Measurements from ENCODE around the gene INSIG1. TPM values are rescaled to one million over a fixed set of nuclear protein-coding genes. Genes with fewer than 3 reads are reported as not detected.

The INSIG1 gene
- total RNA-seq, 1 experiment from 2014 or later: 92.6 TPM

GRCh38 chr7:155285833-155286232 is 11.8 kb upstream of the INSIG1 start:
- Histone ChIP-seq H3K27ac (ENCODE audit: low read length) (no peak overlapping the region), H3K9me3 (ENCODE audit: control insufficient read depth, insufficient read depth, low read depth, low read length) (no peaks in the 10 kb centered on the region), H3K4me1 (ENCODE audit: control insufficient read depth, insufficient read depth, low read length) (no peaks in the 10 kb centered on the region), H3K27me3 (ENCODE audit: control insufficient read depth, insufficient read depth, low read length) (peaks cover 10% of the 10 kb centered on the region), H3K36me3 (ENCODE audit: control insufficient read depth, insufficient read depth, low read length) (no peaks in the 10 kb centered on the region), H3K4me3 (ENCODE audit: low read depth in 2 of 2, low read length in 2 of 2) (no peak overlapping the region)
- ATAC-seq (no peak), DNase-seq (ENCODE audit: low read depth, low spot score) (no peak)
- in situ Hi-C loops (cut with HindIII; ENCODE audit: low pct_unique_long_range_greater_than_20kb, low sequenced_read_pairs) (no loop called here), intact Hi-C loops (cut with micrococcal nuclease; ENCODE audit: unreplicated experiment) (no loop called here)
- no TSS peak for BruUV-seq (replicated peaks)
- CTCF ChIA-PET: no interaction called here
- POLR2A ChIA-PET: no interaction called here
- TF ChIP-seq, protein P1, sequence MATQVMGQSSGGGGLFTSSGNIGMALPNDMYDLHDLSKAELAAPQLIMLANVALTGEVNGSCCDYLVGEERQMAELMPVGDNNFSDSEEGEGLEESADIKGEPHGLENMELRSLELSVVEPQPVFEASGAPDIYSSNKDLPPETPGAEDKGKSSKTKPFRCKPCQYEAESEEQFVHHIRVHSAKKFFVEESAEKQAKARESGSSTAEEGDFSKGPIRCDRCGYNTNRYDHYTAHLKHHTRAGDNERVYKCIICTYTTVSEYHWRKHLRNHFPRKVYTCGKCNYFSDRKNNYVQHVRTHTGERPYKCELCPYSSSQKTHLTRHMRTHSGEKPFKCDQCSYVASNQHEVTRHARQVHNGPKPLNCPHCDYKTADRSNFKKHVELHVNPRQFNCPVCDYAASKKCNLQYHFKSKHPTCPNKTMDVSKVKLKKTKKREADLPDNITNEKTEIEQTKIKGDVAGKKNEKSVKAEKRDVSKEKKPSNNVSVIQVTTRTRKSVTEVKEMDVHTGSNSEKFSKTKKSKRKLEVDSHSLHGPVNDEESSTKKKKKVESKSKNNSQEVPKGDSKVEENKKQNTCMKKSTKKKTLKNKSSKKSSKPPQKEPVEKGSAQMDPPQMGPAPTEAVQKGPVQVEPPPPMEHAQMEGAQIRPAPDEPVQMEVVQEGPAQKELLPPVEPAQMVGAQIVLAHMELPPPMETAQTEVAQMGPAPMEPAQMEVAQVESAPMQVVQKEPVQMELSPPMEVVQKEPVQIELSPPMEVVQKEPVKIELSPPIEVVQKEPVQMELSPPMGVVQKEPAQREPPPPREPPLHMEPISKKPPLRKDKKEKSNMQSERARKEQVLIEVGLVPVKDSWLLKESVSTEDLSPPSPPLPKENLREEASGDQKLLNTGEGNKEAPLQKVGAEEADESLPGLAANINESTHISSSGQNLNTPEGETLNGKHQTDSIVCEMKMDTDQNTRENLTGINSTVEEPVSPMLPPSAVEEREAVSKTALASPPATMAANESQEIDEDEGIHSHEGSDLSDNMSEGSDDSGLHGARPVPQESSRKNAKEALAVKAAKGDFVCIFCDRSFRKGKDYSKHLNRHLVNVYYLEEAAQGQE (IDR thresholded peaks at IDR 0.05; ENCODE audit: insufficient read depth in 1 of 2, low read depth in 2 of 2, low read length in 1 of 2): no peak
- TF ChIP-seq POLR2AphosphoS5 (IDR thresholded peaks at IDR 0.05; ENCODE audit: low read depth, low read length) (no peak), TCF7L2 (IDR thresholded peaks at IDR 0.05; ENCODE audit: low read depth, low read length) (no peak), SIN3A (IDR thresholded peaks at IDR 0.05; ENCODE audit: borderline replicate concordance, insufficient read depth, low read depth, low read length) (no peak)
- TF ChIP-seq, protein P2, sequence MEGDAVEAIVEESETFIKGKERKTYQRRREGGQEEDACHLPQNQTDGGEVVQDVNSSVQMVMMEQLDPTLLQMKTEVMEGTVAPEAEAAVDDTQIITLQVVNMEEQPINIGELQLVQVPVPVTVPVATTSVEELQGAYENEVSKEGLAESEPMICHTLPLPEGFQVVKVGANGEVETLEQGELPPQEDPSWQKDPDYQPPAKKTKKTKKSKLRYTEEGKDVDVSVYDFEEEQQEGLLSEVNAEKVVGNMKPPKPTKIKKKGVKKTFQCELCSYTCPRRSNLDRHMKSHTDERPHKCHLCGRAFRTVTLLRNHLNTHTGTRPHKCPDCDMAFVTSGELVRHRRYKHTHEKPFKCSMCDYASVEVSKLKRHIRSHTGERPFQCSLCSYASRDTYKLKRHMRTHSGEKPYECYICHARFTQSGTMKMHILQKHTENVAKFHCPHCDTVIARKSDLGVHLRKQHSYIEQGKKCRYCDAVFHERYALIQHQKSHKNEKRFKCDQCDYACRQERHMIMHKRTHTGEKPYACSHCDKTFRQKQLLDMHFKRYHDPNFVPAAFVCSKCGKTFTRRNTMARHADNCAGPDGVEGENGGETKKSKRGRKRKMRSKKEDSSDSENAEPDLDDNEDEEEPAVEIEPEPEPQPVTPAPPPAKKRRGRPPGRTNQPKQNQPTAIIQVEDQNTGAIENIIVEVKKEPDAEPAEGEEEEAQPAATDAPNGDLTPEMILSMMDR (IDR thresholded peaks at IDR 0.05): no peak

DNA sequence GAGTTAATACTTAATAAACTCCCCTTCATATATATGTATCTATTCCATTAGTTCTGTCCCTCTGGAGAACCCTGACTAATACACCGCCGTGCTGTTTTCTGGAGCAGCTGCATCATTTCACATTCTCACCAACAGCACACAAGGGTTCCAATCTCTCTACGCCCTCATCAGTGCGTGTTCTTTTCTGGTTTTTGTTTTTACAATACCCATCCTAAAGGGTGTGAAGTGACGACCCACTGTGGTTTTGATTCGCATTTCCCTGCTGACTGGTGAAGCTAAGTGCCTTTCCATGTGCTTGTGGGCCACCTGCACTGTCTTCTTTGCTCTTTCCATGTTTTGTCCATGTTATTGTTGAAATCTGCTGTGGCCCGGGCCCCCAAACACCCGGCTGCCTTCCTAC is 11.0 kb upstream of the INSIG1 start:
- Histone ChIP-seq H3K4me3 (ENCODE audit: low read depth in 2 of 2, low read length in 2 of 2) (no peak overlapping the region), H3K36me3 (ENCODE audit: control insufficient read depth, insufficient read depth, low read length) (no peaks in the 10 kb centered on the region), H3K27ac (ENCODE audit: low read length) (no peak overlapping the region), H3K27me3 (ENCODE audit: control insufficient read depth, insufficient read depth, low read length) (peaks cover 4% of the 10 kb centered on the region), H3K4me1 (ENCODE audit: control insufficient read depth, insufficient read depth, low read length) (no peaks in the 10 kb centered on the region), H3K9me3 (ENCODE audit: control insufficient read depth, insufficient read depth, low read depth, low read length) (no peaks in the 10 kb centered on the region)
- intact Hi-C loops (cut with micrococcal nuclease; ENCODE audit: unreplicated experiment) (no loop called here), in situ Hi-C loops (cut with HindIII; ENCODE audit: low pct_unique_long_range_greater_than_20kb, low sequenced_read_pairs) (no loop called here)
- DNase-seq (ENCODE audit: low read depth, low spot score): no peak
- ChIA-PET CTCF (no interaction called here), POLR2A (no interaction called here)
- BruUV-seq (replicated peaks): no TSS peak
- TF ChIP-seq, protein P1 (IDR thresholded peaks at IDR 0.05; ENCODE audit: insufficient read depth in 1 of 2, low read depth in 2 of 2, low read length in 1 of 2): no peak
- TF ChIP-seq SIN3A (IDR thresholded peaks at IDR 0.05; ENCODE audit: borderline replicate concordance, insufficient read depth, low read depth, low read length): no peak
- no peak for TF ChIP-seq POLR2AphosphoS5 (IDR thresholded peaks at IDR 0.05; ENCODE audit: low read depth, low read length)
- no peak for TF ChIP-seq TCF7L2 (IDR thresholded peaks at IDR 0.05; ENCODE audit: low read depth, low read length)
- TF ChIP-seq, protein P2 (IDR thresholded peaks at IDR 0.05): no peak
- ATAC-seq: no peak
